NCI-H1436 (cell line): ENCODE results near the gene CDH13.
A peak's percentile ranks its signal among the peaks of the same experiment; 100 is the strongest.

Experiments
- DNase-seq: peaks from one replicate; lab custom pipeline; 2025; lab: John Stamatoyannopoulos, UW

Gene CDH13

GRCh38 chr16:83623091-83623730 lies 996.4 kb downstream of the CDH13 start:
- DNase-seq = no peak

GRCh38 chr16:83623892-83624291 lies 997.1 kb downstream of the CDH13 start:
- DNase-seq = no peak

- DNase-seq = no peak
Measured at GRCh38 chr16:83624429-83625120, 997.8 kb downstream of the CDH13 start.

GRCh38 chr16:83626204-83626603 lies 999.4 kb downstream of the CDH13 start:
- DNase-seq = no peak

GRCh38 chr16:83626676-83627075 lies 999.9 kb downstream of the CDH13 start:
- no peak for DNase-seq

GRCh38 chr16:83627996-83628395 lies 1001.2 kb downstream of the CDH13 start:
- DNase-seq = no peak

GRCh38 chr16:83629426-83629825 lies 1002.7 kb downstream of the CDH13 start:
- DNase-seq = no peak

GRCh38 chr16:83629836-83630235 lies 1003.1 kb downstream of the CDH13 start:
- no peak for DNase-seq

- DNase-seq = no peak
Measured at GRCh38 chr16:83630979-83631378, 1004.2 kb downstream of the CDH13 start.

- no peak for DNase-seq
Measured at GRCh38 chr16:83633286-83633685, 1006.5 kb downstream of the CDH13 start.

GRCh38 chr16:83648347-83648746 lies 1021.6 kb downstream of the CDH13 start:
- no peak for DNase-seq

GRCh38 chr16:83651871-83652270 lies 1025.1 kb downstream of the CDH13 start:
- DNase-seq = peak; percentile 2

GRCh38 chr16:83652943-83653342 lies 1026.2 kb downstream of the CDH13 start:
- no peak for DNase-seq

GRCh38 chr16:83653785-83654184 lies 1027.0 kb downstream of the CDH13 start:
- DNase-seq = no peak

GRCh38 chr16:83660282-83660681 lies 1033.5 kb downstream of the CDH13 start:
- no peak for DNase-seq

GRCh38 chr16:83661656-83662055 lies 1034.9 kb downstream of the CDH13 start:
- DNase-seq = no peak

GRCh38 chr16:83666449-83666848 lies 1039.7 kb downstream of the CDH13 start:
- DNase-seq = no peak

- no peak for DNase-seq
Measured at GRCh38 chr16:83669456-83669855, 1042.7 kb downstream of the CDH13 start.

GRCh38 chr16:83674931-83675535 lies 1048.3 kb downstream of the CDH13 start:
- DNase-seq = no peak

- DNase-seq = no peak
Measured at GRCh38 chr16:83676086-83676485, 1049.3 kb downstream of the CDH13 start.

- no peak for DNase-seq
Measured at GRCh38 chr16:83680980-83681379, 1054.2 kb downstream of the CDH13 start.

- DNase-seq = no peak
Measured at GRCh38 chr16:83681381-83681956, 1054.7 kb downstream of the CDH13 start.
